HG02623 (cell line): Measurements from ENCODE around the gene SERPINA1.
"Not testable (repeated sequence)": the region's sequence is repeated elsewhere in the genome, so short reads cannot be mapped to it uniquely, and the experiment has no call there.

Source experiments
- ATAC-seq: cut with Tn5 transposase; IDR thresholded peaks from one replicate; pipeline ENCODE4 v1.9.1; 2021; ENCODE audit warnings: moderate library complexity; ENCODE audit not compliant: unreplicated experiment

Gene SERPINA1

DNA sequence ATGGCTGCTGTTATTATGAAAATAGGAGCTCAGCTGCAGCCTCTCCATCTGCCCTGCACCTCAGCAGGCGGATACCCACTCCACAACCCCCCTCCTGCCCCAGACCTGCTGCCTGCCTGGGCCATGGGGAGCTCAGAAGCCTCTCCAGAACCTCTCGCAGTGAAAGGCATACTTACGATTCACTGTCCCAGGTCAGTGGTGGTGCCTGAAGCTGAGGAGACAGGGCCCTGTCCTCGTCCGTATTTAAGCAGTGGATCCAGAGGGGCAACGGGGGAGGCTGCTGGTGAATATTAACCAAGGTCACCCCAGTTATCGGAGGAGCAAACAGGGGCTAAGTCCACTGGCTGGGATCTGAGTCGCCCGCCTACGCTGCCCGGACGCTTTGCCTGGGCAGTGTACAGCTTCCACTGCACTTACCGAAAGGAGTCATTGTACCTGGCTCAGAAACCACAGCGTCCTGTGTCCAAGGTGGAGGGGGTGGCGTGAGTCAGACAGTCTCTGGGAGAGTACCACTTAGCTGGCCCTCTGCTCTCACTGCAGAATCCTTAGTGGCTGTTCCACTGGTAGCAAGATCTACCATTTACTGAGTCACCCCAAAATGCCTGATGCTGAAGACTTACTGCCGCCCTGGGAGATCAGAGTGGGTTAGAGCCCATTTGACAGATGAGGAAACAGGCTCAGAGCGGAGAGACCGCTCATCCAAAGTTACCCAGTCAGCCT lies at the start of gene SERPINA1:
TSS of gene SERPINA1 (minus strand) at position 219 of the 720 bp plus-strand sequence. CDS start 5,365 bp downstream, outside the sequence.
- ATAC-seq = no peak

- no peak for ATAC-seq
These were observed 40.2 kb upstream of the SERPINA1 start for GRCh38 chr14:94428610-94429009.

DNA sequence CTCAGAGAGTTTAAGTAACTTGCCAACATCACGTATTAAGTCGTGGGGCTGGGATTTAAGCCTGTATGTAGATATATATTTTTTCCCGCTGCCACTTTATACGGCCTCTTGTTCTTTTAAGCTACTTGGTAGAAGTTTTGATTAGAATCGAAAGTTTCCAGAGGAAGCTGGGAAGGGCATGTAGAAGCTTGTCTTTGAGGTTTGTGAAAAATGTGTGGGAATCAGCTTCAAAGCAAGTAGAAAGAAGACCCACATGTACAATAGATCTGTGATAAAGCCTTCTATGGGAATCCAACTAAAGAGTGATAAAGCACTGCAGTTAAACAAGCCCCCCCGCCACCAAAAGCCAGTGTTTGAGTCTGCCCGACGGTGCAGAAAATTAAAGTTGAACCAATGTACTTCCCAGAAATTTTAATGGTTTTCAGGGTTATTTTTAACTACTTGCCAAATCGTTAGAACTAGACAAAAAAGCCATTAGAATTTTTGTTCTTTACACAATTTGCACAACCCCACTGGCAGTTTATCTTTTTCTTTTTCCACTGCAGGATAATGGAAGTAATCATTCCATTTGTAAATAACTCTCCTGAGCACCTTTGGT lies 38.7 kb upstream of the SERPINA1 start:
- no peak for ATAC-seq

DNA sequence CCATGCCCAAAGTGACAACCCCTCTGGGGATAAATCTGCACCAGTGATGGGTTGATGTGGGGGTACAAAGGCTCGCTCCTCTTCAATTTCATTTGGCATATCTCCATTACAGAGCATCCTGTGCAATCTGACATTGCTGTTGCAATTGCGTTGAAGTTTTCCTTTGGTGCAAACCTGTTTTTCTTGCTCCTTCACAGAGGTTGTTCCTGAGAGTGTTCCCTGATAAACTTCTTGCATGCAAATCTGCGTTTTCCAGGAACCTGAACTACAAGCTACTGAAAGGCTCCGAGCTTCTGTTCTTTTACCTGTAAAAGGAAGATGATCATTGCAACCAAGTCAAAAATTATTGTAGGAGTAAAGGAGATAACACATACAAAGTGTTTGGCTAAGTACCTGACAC lies 38.1 kb upstream of the SERPINA1 start:
- no peak for ATAC-seq

- no peak for ATAC-seq
These were observed 36.0 kb upstream of the SERPINA1 start for GRCh38 chr14:94424371-94424770.

GRCh38 chr14:94423453-94424056 lies 35.2 kb upstream of the SERPINA1 start:
- no peak for ATAC-seq

GRCh38 chr14:94421316-94421715 lies 32.9 kb upstream of the SERPINA1 start:
- no peak for ATAC-seq

DNA sequence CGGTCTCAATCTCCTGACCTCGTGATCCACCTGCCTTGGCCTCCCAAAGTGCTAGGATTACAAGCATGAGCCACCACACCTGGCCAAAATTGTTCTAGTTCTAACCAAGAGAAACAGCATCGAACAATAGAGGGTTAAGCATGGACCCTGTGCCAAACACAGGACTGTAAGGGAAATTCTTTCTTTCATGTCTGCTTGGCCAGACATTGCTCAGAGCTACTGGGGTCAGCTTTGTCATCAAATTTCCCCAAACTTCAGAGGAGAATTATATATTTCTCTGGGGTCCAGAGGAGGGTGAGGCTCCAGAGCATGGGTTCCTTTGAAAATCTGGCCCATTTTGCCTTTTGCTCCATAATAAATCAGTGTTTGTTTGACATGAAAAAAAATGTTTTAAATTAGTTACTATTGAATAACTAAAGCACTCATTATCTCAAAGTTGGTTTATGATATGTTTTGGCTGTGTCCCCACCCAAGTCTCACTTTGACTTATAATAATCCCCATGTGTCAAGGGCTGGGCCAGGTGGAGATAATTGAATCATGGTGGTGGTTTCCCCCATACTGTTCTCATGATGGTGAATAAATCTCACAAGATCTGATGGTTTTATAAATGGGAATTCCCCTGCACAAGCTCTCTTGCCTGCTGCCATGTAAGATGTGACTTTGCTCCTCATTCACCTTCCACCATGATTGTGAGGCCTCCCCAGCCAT lies 29.2 kb upstream of the SERPINA1 start:
- not testable (repeated sequence) for ATAC-seq

GRCh38 chr14:94412671-94413638 lies 24.6 kb upstream of the SERPINA1 start:
- ATAC-seq = no peak

GRCh38 chr14:94411638-94412037 lies 23.2 kb upstream of the SERPINA1 start:
- ATAC-seq = no peak

- not testable (repeated sequence) for ATAC-seq
These were observed 21.0 kb upstream of the SERPINA1 start for GRCh38 chr14:94409430-94409829.

GRCh38 chr14:94408546-94409095 lies 20.2 kb upstream of the SERPINA1 start:
- no peak for ATAC-seq

DNA sequence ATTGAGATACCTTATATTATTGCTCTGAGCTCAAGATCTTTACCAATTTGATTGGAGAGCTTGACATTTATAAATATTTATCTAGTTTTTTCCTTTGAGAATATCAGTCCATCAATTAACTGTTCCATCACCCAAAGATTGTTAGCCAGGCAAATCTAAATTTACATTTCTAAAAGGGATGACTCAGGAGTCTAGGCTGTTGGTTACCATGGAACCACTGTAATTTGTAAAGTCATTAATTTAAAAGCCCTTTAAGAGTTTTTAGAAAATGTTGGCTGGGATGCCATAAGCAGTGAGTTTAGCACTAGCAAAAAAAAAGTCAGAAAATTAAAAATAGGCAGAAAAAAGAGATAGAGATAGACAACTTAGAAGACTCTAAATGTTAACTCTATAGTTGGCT lies 19.5 kb upstream of the SERPINA1 start:
- ATAC-seq = no peak

- ATAC-seq = no peak
These were observed 18.5 kb upstream of the SERPINA1 start for GRCh38 chr14:94406910-94407309.

- ATAC-seq = no peak
These were observed 17.1 kb upstream of the SERPINA1 start for GRCh38 chr14:94405486-94405885.

GRCh38 chr14:94404561-94404960 lies 16.2 kb upstream of the SERPINA1 start:
- ATAC-seq = no peak

DNA sequence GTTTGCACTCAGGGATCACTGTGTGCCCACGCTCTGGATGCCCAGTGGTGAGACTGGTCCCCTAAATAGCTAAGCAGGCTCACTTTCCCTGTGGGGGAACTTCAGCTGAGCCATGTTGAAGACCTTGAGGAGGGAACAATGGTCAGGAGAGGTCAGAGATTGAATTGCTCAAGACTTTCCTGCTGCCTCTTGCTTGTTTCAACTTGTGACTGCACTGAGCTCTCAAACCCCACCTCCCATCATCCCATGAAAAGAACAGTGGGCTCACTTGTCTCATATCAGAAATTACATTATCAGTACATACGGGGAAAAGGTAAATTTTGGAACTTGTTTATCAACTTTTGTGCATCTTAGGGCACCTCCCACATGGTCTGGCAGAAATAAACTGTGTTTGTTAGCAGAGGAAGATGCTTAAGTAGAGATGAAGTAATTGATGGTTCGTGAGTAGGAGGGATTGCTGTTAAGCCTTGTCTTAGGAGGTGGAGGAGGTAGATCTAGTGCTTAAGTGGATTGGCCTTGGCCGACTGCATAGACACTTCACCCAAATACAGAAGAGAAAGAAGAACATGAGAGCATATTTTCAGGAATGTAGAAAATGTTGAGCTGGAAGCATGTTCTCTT lies 15.0 kb upstream of the SERPINA1 start:
- ATAC-seq = no peak

DNA sequence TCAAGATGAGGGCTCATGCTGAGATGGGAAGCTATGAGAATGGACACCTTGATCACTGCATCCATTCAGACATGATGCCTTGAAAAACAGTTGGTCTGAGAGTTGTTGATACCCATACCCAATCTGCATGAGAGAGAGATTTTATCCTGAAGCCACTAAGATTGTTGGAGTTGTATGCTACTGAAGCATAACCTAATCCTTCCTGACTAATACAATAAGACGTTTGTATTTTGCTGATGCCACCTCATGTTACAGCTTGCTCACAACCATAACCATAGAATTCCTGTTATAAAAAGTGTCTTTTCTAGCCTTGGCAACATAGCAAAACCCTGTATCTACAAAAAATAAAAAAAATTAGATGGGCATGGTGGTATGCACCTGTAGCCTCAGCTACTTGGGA lies 12.7 kb upstream of the SERPINA1 start:
- no peak for ATAC-seq

DNA sequence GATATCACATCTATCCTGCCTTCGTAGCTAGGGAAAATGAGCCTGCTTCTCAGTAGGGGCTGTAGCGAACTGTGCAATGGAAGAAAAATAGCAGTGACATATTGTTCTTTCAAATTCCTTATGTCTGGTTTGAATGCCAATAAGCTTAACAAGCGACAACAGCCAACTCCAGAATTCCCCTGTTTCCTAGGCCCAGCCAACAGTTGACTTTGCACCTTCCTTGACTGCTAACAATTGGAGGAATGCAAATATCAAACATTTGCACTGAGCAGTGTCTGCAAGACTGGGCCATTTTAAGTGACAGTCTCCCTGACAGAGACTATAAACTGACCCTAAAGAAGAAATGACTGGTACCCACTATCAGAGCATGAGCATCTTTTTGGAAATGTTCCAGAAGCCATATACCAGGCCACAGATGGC lies 12.0 kb upstream of the SERPINA1 start:
- no peak for ATAC-seq

DNA sequence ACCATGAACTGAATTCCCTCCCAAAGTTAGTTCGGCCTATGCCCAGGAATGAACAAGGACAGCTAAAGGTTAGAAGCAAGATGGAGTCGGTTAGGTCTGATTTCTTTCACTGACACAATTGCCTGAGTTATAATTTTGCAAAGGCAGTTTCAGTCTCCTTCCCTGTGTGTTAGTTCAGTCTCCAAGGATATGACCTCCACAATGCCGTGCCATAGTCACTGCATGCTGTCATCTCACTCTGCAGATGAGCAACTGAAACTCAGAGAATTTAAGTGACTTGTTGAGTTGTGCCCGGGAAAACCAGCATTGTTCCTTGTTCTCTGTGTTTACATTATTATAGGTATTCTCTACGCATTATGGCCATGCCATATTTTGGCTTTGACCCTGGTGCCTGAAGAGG lies 10.1 kb upstream of the SERPINA1 start:
- no peak for ATAC-seq
